A673 (cell line): Measurements from ENCODE around the gene CNTN5.

Source experiments
- CTCF ChIP-seq: fragments of 300-800, 200-600 bp; sonication (generic); conservative IDR thresholded peaks from 2 replicates; pipeline ENCODE4 v1.5.1; 2017; ENCODE audit warnings: low read depth, mild to moderate bottlenecking, antibody characterized with exemption, low read length, moderate library complexity, mixed read lengths
- EZH2 ChIP-seq: fragments of 200-600 bp; sonication (generic); IDR thresholded peaks from 2 replicates; pipeline ENCODE4 v1.6.1; 2017; ENCODE audit warnings: borderline replicate concordance, low read depth, mild to moderate bottlenecking, mixed read lengths, antibody characterized with exemption, low read length; ENCODE audit not compliant: poor library complexity, severe bottlenecking

GRCh38 chr11:99638073-99638553 is 617.4 kb downstream of the CNTN5 start:
- TF ChIP-seq CTCF (no peak), EZH2 (no peak)
